Epithelial cell of proximal tubule (primary cell): ENCODE data around the gene ZNF638. TPM values are rescaled to one million over a fixed set of nuclear protein-coding genes. Genes with fewer than 3 reads are reported as not detected.
A peak's percentile ranks its signal among the peaks of the same experiment; 100 is the strongest.

Experiments
- DNase-seq: peaks from one replicate; pipeline ENCODE4 v3.0.0-alpha.2; 2011; ENCODE audit warnings: low read depth
- H3K4me3 ChIP-seq: 2 replicates; pipeline ENCODE4 v1.5.1; 2011; ENCODE audit warnings: low read depth, mild to moderate bottlenecking, low read length
- CTCF ChIP-seq: conservative IDR thresholded peaks from 2 replicates; pipeline ENCODE4 v1.5.1; 2012; ENCODE audit warnings: low read depth, mild to moderate bottlenecking, low read length
- total RNA-seq: library from RNA; depleted of rRNA; stranded (reverse); fragments of >200 nt; gene quantifications from 2 replicates; pipeline ENCODE4 v1.2.3, GENCODE V29; 2015

The ZNF638 gene
- total RNA-seq, 1 donor from 2014 or later = 69.0 TPM

GRCh38 chr2:71362447-71362846 is 30.9 kb downstream of the ZNF638 start:
- no peak for DNase-seq
- H3K4me3 ChIP-seq = no peak overlapping the region
- TF ChIP-seq CTCF = no peak

DNA sequence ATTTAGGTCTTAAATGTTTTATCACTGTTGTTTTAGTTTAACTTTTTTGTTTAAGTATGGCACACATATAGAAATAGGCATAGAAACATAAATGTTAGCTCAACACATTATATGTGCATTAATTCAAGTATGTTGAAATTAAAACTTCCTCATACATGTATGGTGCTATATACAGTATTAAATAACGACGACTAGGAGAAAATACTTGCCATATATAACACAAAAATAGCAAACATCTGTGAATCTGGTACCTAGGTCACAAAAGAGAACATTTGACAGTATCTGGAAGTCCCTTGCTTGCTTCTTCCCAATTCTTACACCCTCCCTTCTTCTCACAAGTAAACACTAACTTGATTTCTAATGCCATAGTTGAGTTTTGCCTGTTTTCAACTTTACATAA is 38.4 kb downstream of the ZNF638 start:
- no peak for TF ChIP-seq CTCF
- no peak overlapping the region for H3K4me3 ChIP-seq
- no peak for DNase-seq

GRCh38 chr2:71372042-71372441 is 40.5 kb downstream of the ZNF638 start:
- no peak overlapping the region for H3K4me3 ChIP-seq
- no peak for TF ChIP-seq CTCF
- DNase-seq = no peak

DNA sequence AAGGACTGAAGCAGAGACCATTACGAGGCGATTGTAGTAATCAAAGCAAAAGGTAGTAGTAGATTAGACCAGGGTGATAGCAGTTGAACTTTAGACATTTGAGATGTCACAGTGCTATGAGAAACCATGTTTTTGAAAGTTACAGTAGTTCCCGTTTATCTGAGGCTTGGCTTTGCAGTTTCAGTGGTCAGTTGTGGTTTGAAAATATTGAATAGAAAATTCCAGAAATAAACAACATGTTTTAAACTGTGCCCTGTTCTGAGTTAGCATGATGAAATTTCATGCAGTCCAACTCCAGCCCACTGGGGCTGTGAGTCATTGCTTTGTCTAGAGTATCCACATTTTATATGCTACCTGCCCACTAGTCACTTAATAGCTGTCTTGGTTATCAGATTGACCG is 47.5 kb downstream of the ZNF638 start:
- H3K4me3 ChIP-seq = no peak overlapping the region

DNA sequence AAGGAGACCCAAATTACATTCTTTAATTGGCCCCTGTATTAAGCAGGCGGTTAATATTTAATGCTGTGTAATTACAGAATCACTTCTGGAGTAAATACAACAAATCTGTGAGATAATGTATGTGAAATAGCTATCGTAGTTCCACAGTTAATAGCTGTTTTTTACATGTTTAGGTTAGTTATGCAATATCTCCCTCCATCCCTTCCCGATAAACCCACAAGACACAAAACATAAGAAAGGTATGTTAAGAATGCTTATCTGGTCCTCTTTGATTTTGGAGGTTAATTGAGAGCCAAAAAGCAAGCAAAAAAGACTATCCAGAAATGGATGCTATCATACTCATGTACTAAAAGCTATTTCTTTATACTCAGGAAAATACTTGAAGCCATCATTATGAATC is 49.1 kb downstream of the ZNF638 start:
- no peak for DNase-seq
- TF ChIP-seq CTCF = no peak
- no peak overlapping the region for H3K4me3 ChIP-seq

More for the DNA sequence above, 47.5 kb downstream of the ZNF638 start:
- DNase-seq = peak; percentile 15
- no peak for TF ChIP-seq CTCF

- peak; percentile 7 for DNase-seq
- no peak for TF ChIP-seq CTCF
- H3K4me3 ChIP-seq = no peak overlapping the region
Measured at GRCh38 chr2:71385012-71385411, 53.4 kb downstream of the ZNF638 start.

DNA sequence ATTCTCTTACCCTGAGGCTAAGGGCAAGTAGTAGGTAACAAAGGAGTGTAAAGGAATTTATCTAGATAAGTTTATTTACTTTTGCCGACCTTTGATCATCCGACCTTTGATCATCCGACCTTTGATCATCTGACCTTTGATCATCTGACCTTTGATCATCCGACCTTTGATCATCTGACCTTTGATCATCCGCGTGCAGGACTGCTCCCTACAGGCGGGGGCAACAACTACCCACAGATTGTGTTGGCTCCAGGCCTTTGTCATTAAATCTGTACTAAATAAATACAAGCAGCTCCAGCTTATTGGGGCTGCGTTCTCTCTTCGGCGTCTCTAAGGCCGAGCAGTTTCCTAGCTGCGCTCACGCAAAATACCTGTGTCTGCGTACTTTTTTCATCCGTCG is 56.6 kb downstream of the ZNF638 start:
- no peak for DNase-seq
- H3K4me3 ChIP-seq = no peak overlapping the region
- TF ChIP-seq CTCF = no peak
